NCI-H226 (cell line): ENCODE data around the gene LRMDA.
"Not testable (repeated sequence)": the region's sequence is repeated elsewhere in the genome, so short reads cannot be mapped to it uniquely, and the experiment has no call there.

Source experiments
- DNase-seq: peaks from one replicate; pipeline ENCODE4 v3.0.0-alpha.2; 2015

LRMDA gene

DNA sequence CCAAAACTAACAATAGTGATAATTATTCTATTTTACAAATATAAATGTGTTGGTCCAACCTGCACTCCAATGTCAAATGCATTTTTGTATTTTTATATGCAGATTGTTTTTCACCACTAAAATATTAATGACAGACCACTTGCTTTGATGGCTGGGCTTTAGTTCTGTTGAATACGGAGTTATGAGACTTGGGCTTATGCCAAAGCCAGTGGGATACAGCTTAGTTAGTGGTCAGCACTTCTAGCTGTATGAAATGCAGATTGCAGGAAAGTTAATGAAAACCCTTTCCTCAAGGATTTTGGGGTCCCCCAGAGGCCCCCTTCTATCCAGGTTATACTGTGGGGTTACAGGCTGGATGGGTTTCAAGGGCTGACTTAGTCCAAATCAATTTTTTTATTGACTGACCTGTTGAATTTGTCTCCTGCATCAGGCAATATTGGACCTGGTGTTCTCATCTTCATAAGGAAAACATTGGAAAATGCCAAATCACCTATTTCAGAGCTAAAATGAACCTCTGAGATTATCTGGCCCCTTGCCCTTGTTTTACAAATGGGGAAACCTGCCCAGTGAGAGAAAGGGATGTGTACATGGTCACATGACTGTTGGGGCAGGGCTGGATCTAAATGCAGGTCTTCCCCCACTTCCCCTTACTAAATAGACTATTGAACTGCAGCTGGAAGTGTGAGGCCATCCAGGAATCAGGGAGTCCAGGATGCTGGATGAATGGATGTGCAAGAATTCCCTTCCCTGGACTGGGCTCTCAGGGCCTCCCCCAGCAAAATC is 1120.9 kb downstream of the LRMDA start:
- no peak for DNase-seq

DNA sequence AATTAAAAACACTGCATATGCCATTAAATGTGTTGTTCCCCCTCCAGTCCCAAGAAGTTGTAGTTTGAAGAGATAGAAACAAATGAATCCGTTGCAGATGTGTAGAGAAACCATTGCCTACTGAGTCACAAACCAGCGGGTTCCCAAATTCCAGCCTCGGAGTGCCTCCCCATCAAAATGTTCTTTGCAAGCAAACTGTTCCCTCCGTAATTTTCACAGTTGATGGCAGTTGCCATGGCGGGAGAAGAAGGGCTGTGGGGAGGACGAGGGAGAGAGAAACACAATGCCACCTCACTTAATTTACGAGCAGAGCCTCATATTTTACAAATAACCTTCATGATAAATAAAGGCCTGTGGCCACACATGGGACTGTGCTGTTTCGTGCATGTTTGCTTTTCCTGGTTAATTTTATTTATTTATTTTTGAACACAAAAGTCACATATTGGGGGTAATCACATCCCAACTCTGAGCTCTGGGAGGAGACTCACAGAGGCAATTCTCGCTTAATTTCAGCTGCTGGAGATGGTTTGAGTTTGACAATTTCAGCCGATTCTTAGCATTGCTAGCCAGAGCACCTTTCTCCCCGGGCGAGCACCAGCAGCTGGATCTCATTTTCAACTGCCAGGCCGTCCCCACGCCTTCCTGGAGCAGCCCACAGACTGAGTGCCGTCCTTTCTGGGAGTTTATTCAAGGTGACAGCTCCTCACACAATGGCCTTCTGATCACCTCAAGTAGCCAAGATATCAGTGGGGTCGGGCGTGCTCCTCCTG is 1122.0 kb downstream of the LRMDA start:
- no peak for DNase-seq

DNA sequence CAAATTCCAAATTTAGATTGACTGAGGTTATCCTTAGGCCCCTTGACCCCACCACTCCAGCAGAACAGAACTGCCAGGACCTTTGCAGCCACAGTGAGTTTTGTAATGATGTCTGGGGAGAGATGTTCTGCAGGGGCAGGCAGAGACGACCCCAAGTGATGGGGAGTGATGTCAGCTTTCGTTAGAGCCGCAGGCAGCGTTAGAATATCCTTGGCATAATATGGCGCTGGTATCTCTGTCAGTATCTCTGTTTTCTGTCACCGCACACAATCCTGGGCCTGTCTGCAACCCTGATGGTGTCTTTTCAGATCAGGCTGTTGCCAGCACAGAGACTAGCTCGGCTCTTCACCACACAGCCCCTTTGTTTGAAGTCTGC is 1122.6 kb downstream of the LRMDA start:
- no peak for DNase-seq

DNA sequence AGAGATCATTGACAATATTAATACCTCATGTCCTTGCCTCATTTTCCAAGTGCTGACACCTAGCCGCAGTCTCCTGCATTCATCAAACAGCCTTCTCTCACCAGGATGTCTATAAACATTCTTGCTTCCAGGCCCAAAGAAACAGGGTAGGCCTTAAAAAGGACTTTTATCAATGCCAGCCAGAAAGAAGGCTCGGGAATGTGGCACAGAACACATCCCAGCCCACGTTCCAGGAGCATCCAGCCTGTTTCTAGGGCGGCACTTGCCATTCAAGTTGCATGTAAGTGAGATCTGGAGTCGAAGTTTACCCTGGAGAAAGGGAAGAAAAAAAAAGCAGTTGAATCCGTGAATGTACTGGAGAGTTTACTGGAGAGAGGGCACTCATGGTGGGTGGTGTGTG is 1123.1 kb downstream of the LRMDA start:
- DNase-seq = no peak

DNA sequence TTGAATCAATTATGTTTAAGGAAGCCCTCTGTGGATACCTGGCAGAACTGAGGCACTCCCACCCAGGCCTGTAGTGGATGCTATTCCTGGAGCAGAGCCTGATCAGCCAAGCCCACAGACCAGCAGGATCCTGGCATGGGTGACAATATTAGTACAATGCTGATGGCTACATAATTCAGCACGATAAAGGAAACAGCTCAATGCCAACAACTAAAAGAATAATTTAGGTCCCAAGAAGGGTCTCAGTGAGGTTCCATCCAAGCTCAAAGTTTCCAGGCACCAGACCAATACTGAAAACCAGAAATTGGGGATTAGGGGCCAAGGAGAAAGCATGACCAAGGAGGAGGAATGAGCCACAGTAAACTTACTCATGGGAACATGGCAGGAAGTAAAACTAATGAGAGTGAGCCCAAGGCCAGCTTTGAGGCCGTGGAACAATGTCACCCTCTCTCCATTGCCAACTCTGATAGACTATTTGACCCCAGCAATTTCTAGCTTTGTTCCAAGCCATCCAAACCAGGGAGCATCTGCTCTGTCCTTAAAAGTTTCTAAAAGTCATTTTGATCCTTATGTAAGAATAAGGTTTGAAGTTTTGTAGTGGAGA is 1123.7 kb downstream of the LRMDA start:
- no peak for DNase-seq

DNA sequence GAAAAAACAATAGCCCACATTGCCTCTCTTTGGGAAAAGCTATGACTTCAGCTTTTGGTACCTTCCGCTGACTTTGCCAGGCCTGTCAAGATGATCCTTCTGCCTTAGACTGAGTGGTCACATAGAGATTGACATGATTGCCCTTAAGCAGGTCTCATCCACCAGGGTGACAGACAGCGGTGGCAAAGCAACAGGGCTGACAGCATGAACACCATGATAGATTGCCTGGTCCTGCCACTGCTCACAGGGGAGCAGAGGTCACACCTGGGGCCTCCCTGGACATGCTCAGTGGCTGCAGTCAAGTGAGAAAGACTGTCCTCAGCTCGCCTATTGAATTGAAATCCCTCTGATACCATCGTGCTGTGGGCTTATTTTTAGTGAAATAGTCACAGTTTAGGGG is 1125.9 kb downstream of the LRMDA start:
- no peak for DNase-seq

DNA sequence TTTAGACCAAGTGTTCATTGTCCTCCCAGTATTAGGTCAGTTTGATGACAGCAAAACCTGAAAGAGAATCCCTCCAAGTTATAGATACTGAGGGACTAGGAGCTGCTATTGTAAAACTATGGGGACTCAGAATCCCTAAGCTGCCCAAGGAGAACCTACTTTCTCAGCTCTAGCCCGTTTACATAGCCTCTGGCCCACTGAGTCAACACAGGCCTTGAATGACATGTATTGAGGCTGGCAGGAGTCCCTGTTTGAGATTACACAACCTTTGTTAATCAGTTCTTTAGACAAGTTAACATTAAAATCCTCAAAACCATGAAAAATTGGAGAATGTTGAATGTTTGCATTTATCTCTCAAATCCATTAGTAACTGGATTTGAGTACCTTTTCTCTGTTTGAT is 1127.2 kb downstream of the LRMDA start:
- DNase-seq = peak; percentile 10

DNA sequence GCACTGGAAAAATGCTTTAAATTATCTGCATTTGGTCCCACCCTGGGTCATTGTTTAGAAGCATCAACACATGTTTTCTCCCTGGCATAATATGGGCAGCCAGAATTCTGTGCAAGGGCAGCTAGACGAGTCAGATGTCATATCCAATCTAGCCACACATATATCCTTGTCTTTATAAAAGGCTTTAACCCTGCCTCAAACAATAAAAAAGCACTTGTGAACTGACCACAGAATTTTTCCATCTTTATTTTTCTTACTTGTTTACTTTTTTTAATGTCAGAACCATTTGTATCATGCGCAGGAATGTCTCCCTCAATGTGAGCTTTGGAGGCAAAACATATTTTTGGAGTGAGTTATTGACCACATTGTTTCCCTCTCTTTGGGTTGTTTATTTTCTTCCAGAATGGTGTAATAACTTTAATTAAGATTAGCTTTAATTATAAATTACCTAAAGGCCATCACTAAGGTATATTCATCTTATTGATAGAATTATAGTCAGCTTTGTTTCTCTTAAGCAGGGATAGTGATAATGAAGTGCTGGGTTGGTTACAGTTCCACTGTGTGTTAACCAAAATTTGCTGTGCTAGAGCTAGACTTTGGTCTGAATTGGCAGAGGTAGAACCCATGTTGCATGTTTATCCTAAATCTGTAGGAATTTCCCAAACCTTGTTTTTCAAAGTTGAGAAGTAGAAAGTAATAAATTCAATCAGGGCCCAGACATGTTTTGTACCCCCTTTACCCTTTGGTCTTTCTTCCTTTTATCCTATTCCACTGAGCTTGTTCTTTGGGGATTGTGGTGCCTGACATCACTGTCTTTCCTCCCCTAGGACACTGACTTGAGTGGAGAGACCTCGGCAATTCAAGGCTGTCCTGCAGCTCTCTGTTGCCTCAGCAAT is 1127.8 kb downstream of the LRMDA start:
- peak; percentile 33 for DNase-seq

DNA sequence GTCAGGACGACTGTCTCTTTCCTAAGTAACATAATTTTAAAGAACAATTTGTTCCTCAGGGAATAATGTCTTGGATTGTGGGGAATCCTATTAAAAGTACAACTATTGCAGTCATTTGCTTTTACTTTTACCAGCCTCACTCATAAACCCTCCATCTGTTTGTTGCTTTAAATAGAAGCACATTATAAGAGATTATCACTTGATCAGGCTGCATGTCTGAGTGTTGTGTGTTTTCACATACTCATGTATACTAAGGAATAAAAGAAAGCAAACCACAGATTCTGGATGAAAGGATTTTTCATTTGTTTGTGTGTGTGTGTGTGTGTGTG is 1128.4 kb downstream of the LRMDA start:
- DNase-seq = no peak

DNA sequence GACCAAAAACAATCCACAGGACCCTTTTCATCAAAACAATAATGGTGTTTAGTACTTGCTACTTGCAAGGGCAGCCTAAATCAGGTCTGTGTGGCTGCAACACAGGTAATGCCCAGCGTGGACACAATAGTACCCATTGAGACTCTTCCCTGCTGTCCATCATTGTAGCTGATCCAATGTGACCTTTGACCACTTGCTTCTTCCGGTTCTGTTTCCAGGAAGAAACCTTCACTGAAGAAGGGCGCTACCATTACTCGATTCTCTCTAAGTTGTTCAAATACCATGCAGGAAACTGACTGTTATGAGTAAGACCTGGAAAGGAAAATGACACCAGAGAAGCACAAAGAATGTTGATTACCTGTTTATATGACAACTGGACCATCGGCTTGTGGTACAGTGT is 1128.9 kb downstream of the LRMDA start:
- no peak for DNase-seq

DNA sequence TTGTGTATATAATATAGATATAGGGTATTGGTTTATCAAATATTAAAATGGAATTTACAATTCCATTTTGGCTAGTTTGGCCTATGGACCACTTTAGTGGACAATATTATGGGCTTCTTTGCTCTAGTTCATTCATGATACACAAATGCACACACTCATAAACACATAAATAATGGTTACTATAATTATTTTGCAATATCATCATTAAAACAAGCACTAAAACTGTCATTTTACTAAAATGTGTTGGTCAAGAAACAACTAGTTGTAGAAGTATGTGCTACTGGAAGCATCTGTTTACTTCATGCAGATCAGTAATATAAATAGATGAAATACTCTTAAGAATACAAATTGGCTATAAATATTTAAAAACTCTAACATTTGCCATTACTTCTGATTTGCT is 1131.9 kb downstream of the LRMDA start:
- DNase-seq = no peak

DNA sequence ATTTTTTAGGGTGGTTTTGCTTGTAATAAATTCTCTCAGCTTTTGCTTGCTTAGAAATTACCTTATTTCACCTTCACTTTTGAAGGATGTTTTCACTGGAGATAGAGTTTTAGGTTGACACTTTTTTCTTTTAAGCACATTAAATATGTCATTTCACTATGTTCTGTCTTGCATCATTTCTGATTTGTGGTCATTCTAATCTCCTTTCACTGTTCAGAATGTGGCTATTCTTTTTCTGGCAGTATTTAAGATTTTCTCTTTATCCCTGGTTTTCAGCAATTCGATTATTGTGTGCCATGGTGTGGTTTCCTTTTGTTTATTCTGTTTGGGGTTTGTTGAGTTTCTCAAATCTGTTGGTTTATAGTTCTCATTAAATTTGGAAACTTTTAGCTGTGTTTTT is 1140.6 kb downstream of the LRMDA start:
- DNase-seq = no peak

DNA sequence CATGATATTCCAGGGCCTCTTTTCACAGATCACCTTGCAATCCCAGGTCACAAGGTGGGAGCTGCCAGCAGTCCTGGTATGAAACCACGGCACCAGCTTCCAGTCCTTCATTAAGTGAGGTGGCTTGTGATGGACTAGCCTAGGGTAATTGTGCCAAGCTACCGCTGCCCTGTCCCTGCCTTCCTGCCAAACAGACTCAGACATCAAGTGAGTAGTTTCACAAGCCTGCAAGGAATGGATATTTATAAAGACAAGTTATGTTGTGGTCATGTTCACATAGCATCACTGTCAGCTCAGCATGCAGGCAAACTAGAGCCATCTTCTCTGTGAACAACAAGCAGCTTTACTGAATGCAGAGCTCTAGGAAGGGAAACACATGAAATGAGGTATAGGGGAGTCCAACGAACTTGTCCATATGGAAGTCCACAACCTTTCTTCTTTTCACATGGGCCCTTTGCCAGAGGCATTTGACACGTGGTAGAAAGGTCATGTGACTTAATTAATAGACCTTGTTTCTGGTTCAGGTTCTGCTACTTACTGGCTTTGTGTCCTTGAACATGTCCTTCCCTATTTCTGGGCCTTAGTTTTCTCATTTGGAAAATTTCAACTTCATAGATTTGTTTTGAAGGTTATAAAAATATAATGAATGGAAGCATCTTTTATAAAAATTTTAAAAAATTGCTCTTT is 1145.0 kb downstream of the LRMDA start:
- peak; percentile 37 for DNase-seq

DNA sequence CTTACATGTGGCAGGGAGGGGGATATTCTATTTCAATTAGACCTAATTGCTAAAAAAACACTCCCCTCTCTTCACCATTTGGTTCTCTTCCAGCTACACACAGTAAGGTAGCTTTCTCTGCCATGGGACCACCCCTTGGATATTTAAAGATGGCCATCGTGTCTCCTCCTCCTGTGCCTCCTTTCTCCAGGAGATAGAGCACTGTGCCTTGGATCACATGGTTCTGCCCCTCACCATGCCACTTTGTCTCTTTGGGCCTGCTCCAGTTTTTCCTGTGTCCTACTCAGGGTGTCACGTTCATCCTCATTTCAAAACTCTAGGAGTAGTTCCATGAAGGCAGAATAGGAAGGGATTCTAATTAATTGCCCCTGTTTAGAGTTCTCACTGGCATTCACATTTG is 1146.0 kb downstream of the LRMDA start:
- no peak for DNase-seq

DNA sequence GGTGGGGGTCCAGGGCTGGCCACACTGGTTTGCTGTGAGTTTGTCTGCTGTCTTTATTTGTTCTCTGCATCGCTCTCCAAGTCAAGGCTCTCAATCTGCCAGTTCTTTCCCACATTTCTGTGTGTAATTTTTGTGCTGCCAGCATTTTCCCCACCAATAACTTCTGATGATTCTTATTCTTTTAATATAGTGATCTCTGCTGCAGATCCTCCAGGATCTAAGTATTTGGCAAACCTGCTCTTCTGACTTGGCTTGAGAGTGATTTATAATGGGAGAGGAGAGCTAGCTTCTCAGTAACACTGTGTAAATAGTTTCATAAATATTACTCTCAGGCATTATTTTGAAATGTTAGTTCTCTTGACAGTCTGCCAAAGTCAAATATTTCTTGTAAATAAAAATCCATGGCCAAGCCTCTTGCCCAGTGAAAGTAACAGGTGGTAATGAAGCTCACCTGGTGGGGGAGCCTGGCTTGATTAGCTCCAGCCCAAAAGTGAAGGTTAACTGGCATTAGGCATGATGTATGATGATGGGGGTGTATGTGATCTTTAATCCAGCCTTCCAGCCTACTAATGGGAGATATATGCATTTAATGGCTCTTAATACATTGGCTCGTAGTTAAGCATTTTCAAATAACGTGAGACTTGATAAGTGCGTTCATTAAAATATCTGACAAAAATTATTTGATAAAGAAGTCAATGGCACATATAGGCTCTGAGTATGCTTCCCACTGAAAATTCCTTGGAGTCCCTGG is 1150.3 kb downstream of the LRMDA start:
- DNase-seq = peak; percentile 18

DNA sequence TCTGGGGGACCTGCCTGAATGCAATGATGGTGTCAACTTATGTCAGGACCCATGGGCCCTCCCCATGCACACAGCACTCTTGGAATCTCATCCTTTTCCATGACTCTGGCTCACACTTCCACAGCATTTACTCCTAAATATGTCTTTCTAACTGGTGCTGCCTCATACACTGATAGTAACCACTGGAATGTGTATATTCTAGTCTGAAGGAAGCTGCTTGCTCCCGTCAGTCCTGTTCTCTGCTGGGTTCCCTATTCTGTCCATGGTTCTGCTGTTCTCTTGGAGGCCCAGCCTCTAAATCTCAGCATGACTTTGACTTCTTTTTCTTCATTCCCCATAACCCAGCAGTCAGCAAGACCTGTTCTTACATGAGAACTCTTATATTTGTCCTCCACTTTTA is 1151.1 kb downstream of the LRMDA start:
- peak; percentile 69 for DNase-seq

DNA sequence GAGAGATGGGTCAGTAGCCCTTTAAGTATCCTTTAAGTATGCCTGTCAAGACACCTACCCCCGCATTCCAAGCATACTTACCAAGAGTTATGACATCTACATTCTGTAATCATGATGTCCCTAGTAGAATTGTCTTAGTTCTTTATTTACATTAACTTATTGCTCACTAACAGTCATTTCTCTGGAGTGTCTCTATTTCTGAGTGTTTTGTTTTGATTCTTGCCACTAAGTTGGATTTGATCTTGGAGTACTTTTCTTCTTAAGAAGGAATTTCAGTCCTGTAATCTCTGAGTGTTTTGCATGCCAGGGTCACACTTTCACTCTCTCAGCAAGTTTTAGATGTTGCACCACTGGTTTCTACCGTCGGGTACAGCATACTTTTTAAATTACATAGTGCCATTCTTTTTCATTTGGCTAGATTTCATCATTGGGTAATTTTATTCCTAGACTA is 1152.3 kb downstream of the LRMDA start:
- DNase-seq = peak; percentile 94

DNA sequence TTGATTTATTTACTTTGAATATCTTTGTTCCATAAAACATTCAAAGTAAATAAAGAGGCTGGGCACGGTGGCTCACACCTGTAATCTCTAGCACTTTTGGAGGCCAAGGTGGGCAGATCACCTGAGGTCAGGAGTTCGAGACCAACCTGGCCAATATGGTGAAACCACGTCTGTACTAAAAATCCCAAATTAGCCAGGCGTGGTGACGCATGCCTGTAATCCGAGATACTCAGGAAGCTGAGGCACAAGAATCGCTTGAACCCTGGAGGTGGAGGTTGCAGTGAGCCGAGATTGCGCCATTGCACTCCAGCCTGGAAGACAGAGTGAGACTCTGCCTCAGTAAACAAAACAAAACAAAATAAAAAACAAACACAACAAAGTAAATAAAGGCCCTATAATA is 1153.0 kb downstream of the LRMDA start:
- DNase-seq = not testable (repeated sequence)
